Left hindlimb (tissue), 1 donor: Measurements from ENCODE around the gene ENTR1.
A peak's percentile ranks its signal among the peaks of the same experiment; 100 is the strongest.

Source experiments
- DNase-seq: peaks from one replicate; pipeline ENCODE4 v3.0.0-alpha.2; 2018

Gene ENTR1

DNA sequence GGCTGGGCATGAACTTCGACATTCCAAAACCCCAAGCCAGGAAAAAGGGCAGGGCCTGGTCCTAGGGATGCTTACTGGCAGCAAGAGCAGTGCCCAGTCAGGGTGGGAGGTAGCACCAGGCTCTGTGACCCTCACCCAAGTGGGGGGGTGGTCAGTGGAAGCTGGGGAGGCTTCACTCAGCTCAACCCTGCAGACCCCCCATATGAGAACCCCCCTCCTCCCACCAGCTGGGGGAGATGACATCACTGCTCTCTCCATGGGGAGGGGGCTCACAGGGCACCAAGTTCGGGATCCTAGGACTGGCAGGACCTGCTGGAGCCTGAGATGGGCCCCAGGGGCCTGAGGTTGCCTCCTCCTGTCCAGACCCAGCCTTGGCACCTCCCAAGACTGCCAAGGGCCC is 51.5 kb downstream of the ENTR1 start:
- peak; percentile 40 for DNase-seq

DNA sequence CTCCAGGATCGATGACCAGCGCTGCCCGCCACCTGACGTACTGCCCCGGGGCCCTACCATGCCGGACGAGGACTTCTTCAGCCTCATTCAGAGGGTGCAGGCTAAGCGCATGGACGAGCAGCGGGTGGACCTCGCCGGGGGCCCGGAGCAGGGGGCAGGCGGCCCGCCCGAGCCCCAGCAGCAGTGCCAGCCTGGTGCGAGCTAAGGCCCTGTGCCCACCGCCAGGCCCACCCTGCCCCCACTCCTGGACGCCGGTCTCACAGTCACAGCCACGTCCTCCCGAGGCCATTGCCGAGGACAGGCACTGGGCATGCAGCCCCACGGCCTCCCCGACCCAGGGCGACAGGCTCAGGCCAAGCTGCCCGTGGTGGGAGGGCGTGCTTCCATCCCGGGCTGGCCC is 52.4 kb downstream of the ENTR1 start:
- no peak for DNase-seq

DNA sequence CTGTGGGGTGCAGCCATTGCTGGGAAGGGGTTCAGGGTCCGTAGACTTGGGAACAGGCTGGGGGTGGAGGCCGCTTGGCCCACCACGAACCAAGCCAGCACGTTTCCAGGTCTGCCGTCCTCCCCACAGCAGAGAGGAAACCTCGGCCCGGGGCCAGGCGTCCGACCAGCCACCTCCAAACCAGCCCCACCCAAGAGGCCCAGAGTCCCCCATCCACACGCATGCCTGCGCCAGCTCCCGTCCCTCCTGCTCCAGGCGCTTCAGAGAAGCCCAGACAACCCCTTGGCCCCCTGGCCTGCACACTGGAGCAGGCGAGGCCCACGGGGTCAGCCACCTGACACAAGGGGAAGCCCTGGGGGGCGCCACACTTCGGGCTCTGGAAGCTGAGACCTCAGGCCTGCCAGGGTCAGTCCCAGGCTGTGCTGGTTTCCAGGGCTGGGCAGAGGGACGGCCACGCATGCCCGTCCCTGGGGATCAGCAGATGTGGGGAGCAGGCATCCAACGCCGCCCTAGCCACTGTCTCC is 53.1 kb downstream of the ENTR1 start:
- DNase-seq, result peak; percentile 78

DNA sequence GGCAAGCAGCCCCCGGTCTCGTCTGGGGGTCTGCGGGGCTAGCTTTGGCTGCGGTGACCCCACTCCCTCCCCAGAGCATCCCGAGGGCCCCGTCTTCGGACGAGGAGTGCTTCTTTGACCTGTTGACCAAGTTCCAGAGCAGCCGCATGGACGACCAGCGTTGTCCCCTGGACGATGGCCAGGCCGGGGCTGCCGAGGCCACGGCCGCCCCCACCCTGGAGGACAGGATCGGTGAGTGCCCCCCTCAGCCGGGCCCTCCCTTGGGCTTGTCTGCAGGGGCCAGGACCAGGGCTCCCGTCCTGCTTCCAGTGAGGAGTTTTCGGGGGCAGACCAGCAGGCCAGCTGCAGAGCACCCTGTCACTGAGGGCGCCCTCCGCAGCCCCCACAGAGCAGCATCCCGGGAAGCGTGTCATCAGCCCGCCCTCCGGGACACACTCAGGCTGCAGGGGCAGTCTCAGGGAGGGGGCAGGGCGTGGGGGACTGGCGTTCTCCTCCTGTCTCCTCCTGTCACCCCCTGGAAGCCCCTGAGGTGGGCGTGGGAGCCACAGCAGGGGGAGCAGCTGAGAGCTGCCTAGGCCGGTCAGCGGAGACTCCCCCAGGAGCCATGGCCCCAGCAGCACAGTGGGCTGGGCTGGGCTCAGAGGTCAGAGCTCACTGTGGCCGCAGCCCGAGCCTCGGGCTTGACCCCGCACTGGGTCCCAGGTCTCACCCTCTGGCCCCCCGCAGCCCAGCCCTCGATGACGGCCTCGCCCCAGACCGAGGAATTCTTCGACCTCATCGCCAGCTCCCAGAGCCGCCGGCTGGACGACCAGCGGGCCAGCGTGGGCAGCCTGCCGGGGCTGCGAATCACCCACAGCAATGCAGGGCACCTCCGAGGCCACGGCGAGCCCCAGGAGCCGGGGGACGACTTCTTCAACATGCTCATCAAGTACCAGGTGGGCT is 54.5 kb downstream of the ENTR1 start:
- DNase-seq, result no peak

DNA sequence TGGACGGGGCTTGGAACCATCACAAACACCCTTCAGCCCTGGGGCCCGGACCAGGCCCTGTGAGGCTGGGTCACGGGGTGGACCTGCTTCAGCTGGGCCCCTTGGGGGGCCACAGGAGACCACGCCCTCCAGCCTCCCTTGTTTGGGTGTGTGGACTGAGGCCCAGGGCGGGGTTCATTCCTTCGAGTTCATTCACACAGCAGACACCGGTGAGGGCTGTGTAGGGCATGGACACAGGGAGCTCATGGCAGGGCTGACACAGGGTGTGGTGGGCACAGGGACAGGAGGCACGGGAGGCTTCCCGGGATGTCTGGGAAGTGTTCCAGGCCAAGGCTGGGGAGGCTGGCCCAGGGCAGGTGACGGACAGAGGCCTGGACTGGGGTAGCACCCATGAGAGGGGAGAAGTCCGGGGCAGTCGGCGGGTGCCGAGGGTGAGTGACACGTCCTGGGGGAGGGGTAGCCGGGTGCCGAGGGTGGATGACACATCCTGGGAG is 55.8 kb downstream of the ENTR1 start:
- no peak for DNase-seq

DNA sequence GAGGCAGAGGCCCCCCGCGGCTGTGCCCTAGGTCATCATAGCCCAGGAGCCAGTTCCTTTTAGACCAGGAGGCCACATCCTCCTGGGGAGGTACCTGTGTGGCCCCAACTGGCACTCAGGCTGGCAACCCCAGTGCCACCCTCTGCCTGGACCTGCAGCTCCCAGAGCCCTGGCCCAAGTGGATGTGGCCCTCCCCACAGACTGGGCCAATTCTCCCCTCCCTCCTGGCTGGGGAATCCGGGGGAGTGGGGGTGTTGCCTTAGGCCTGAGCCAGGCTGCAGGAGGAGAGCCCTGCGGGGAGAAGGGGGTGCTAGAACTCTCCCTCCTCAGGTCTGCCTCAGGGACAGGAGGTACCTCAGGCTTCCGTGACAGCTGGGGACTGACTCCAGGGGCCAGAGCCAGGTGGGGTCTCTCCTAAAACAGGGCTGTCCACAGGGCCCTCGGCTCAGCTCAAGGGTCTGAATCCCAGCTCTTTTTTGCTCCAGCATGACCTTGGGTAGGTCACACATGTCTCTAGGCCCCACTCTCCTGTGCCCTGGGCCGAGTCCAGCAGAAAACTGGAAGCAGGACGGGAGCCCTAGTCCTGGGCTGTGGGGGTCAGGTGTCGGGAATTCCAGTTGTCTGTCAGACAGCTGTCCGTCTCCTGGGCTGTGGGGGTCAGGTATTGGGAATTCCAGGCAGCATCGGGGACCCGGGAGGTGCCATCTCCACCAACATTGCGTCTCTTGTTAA is 56.5 kb downstream of the ENTR1 start:
- DNase-seq, result no peak

DNA sequence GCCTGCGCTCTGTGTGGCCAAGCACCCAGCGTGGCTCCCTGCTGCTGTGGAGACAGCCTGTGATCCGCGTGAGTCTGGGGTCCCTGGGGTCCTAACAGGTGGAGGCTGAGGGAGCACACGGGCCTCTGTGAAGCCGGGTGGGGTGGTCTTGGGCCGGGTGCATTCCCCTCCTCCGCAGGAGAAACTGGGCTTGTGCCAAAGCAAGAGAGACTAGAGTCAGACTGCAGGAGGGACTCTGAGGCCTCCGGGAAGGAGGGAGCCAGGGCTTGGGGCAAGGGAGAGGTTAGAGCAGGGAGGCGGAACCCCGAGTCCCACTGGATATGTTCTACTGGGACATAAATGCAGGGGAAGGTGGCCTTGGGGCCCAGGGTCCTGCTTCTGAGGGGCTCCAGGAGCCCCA is 57.3 kb downstream of the ENTR1 start:
- no peak for DNase-seq

DNA sequence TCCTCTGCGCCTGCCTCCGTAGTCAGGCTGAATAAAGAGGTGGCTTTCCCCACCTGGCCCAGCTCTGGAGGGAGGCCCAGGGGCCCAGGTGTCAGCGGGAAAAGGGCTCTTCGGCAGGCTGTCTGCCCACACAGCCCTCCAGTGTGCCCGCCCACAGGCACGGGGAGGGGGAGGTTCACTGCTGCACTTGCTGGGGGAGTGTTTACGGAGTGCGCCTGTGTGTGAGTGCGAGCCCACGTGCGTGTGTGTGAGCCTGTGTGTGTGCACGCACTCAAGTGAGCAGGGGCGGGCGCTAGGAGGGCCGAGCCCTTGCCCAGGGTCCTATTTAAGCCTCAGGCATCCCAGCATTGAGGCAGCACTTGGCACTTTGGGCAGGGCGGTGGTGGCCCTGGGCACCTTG is 57.7 kb downstream of the ENTR1 start:
- DNase-seq, result no peak
